Fibroblast of skin of abdomen (primary cell): ENCODE results near the gene RANGAP1.
"Not testable (repeated sequence)": the region's sequence is repeated elsewhere in the genome, so short reads cannot be mapped to it uniquely, and the experiment has no call there.

ENCODE experiments used
- DNase-seq: peaks from one replicate; pipeline ENCODE4 v3.0.0-alpha.2; 2013

The RANGAP1 gene

DNA sequence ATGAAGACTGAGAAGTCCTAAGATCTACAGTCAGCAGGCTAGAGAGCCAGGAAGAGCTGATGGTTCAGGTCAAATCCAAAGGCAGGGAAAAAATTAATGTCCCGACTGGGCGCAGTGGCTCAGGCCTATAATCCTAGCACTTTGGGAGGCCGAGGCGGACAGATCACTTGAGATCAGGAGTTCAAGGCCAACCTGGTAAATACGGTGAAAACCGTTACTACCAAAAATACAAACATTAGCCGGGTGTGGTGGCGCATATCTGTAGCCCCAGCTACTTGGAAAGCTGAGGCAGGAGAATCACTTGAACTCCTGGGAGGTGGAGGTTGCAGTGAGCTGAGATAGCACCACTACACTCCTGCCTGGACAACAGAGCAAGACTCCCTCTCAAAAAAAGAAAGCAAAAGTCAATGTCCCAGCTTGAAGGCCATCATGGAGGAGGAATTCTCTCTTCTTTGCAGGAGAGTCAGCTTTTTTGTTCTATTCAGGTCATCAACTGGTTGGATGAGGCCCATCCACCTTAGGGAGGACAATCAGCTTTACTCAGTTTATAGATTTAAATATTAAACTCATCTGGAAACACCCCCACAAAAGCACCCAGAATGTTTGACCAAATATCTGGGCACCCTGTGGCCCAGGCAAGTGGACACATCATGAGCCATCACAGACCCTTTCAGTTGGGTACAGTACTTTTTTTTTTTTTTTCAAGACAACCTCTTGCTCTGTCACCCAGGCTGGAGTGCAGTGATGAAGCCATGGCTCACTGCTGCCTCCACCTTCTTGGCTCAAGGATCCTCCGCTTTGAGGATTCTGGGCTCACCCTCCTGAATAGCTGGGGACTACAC, 11.1 kb upstream of the RANGAP1 start:
- DNase-seq: no peak

DNA sequence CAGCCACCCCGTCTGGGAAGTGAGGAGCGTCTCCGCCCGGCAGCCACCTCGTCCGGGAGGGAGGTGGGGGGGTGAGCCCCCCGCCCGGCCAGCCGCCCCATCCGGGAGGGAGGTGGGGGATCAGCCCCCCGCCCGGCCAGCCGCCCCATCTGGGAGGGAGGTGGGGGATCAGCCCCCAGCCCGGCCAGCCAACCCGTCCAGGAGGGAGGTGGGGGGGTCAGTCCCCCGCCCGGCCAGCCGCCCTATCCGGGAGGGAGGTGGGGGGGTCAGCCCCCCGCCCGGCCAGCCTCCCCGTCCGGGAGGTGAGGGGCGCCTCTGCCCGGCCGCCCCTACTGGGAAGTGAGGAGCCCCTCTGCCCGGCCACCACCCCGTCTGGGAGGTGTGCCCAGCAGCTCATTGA, 8.8 kb upstream of the RANGAP1 start:
- DNase-seq: not testable (repeated sequence)

DNA sequence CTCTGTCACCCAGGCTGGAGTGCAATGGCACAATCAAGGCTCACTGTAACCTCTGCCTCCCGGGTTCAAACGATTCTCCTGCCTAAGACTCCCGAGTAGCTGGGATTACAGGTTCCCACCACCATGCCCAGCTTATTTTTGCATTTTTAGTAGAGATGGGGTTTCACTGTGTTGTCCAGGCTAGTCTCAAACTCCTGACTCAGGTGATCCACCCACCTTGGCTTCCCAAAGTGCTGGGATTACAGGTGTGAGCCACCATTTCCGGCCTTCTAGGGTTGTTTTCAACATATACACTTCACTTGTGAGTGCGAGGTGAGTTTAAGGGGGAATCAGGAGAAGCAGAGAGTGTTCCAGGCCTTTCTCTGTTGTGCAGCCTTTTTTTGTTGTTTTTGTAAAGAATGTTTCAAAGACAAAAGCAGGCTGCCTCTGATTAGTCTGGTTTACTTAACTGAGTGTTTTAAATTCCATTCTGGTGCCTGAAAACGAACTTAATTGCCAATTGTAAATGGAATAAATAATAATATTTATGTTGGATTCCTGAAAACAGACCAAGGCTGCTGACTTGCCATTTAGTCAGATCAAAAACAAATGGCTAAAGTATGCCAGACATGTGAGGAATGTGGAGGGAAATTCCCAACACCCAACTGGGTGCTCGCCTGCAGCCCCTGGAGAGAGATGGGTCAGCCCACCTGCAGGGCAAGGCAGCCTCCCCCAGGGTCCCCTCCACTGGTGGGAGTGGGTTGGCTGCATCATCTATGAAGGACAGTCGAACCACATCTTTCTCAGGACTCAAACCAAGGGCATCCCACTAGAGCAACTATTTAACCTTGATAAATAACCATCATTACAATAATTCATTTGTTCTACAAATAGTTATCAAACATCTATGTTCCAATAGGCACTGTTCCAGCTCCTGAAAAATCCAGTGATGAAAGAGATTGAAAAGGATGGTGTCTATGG, 4.6 kb upstream of the RANGAP1 start:
- DNase-seq: peak; percentile 93

DNA sequence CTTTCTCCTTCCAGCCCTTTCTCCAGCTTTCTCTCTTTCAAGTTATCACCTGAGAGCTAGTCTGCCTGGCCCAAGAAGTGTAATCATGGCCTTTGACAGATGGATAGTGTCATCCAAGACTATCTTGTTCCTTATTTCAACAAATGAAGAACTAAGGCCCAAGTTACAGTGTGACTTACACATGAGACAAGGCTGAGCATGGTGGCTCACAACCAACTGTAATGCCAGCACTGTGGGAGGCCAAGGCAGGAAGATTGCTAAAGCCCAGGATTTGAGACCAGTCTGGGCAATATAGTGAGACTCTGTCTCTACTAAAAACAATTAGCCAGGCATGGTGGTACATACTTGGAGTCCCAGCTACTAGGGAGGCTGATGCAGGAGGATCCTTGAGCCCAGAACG, 3.7 kb upstream of the RANGAP1 start:
- no peak for DNase-seq

DNA sequence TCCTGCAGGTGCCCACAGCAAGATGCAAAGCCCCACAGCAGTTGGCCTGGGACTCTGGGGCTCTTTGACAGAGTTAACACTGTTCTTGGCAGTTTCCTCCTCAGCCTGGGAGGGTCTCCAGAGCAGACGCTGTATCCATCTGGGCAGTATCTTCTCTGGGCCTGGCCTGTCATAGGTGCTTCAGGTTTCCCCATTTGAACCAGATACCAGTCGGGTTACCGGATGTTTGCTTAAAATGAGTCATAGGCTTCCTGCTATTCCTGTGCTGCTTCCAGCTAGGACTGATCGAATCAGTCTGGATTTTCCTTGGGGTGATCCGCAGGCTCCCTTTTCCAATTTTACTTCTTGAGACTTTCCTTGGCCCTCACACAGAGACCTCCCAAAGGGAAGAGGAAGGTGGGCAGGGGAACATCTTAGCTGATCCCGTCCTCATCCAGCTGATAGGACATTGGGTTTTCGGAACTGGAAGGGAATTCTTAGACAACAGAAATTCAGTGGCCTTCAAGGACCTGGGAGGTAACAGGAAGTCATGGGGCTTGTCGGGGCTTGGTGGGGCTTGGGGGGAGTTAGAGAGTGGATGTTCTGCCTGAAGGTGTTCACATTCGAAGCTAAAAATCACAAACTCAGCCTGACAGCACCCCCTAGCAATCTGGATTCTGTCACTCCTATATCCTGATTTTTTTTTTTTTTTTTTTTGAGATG, 2.4 kb upstream of the RANGAP1 start:
- DNase-seq: peak; percentile 65

DNA sequence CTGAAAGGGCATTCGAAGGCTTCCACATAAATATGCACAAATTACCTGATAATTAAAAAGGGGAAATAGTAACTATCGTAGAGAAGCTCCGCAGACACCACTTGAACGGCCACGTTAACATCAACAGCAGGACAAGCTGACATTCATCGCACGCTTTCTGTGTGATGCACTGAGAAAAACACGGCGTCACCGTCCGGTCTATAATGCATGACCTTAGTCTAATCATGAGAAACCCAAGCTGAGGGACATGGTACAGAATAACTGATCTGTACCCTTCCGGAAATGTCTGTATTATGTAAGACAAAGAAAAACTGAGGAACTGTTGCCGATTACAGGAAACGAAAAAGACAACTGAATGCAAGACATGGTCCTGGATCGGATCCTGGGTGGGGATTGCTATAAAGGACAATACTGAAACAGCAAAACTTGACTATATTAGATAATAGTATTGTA, 678 bp upstream of the RANGAP1 start:
- DNase-seq: peak; percentile 23

DNA sequence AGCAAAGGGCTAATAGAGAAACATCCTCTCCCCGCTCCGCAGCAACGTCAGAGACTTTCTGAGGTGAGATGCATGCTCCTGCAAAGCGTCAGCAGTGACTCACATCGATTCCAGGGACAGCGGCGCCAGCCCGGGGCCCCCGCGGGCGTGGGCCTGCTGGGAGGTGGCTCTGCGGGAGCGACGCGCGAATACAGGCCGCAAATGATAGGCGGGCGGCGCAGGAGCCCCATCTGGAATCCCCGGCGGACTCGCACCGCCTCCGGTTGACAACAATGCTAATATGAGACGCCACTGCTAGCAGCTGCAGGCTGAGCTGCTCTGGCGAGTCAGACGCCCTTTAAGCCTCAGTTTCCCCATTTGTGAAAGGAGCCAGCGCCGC, 557 bp downstream of the RANGAP1 start:
- DNase-seq: peak; percentile 86

DNA sequence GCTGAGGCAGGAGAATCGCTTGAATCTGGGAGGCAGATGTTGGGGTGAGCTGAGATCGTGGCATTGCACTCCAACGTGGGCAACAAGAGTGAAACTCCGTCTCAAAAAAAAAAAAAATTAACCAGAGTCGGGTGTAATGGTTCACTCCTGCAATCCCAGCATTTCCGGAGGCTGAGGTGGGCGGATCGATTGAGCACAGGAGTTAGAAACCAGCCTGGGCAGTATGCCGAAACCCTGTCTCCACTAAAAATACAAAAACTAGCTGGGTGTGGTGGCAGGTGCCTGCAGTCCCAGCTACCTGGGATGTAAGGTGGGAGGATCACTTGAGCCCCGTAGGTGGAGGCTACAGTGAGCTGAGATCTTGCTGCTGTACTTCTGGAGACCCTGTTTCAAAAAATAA, 1.5 kb downstream of the RANGAP1 start:
- DNase-seq: no peak

DNA sequence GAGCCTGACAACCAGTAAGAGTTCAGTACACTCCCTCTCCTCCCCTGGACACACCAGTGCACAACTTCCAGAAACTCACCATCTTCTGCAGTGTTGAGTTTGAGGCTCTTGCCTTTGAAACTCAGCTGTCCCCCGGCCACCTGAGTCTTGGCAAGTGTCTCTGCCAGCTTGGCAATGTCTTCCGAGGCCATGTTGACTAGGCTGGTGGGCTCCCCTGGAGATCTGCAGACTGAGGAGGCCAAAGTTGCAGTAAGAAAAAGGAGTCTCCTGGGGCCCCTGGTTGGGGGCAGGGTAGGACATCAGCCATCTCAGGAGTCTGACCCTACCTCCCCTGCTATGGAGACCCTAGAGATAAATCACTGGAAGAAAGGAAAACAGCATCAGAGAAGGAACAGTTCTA, 5.1 kb downstream of the RANGAP1 start:
- DNase-seq: no peak

DNA sequence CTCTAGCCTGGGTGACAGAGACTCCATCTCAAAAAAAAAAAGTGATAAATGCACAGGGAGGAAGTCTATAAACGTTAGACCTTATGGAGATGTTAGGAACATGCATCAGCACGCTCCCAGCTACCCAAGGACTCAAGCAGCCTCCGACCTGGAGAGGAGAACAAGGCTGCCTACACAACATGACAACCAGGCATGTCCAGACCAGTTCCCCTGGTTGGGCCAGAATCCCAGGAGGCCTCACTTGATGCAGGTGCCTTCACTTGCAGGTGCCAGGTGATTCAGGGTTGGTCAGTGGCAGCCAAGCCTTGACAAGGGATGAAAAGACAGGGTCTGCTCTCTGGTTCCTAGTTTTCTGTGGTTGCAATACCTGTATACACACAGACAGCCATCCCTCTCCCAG, 5.9 kb downstream of the RANGAP1 start:
- no peak for DNase-seq

DNA sequence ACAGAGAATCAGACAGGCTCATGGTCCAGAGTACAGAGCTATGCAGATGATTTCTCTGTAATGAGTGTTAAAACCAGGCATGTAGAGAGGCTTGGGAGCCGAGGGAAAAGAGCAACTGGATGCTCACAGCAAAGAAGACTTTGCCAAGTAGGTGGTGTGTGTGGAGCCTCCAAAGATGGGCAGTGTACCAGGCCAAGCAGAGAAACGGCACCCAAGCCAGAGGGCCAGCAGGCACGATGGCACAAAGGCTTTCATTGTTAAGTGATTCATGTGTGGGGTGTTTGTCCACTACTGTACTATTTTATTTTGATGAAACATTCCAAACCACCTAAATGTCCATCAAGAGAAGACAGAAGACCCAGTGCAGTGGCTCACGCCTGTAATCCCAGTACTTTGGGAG, 11.1 kb downstream of the RANGAP1 start:
- no peak for DNase-seq

DNA sequence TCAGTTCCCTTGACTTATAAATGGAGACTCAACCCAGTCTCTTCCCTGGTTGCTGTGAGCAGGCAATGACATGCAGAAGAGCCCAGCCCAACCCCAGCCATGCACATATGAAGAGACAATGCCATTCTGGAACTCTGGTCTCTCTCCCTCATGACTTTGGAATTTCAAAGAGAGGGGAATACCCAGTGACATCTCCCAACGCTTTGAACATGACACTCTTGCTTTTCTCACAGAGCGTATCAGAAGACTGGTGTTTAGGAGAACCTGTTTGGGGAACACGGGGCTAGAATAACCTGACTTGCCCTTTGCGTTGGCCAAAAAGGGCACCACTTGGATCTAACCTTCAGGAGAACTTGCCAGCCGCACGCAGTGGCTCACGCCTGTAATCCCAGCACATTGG, 12.9 kb downstream of the RANGAP1 start:
- DNase-seq: no peak

DNA sequence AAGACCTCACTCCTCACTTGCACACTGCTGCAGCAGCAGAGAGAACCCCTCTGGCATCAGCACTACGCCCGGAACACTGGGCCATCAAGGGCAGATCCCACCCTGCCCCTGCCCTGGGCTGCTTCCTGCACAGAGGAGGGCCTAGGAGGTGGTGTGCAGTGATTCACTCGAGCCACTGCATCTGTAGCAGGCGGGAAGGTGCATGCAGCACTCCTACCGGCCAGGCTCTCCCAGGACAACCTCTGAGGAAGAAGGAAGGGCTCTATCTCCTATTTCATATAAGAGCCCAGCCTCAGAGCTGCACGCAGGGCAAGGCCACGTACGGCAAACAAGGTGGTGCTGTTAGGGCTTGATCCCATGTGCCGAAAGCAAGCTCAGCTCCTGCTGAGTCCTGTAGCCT, 14.2 kb downstream of the RANGAP1 start:
- DNase-seq: no peak

DNA sequence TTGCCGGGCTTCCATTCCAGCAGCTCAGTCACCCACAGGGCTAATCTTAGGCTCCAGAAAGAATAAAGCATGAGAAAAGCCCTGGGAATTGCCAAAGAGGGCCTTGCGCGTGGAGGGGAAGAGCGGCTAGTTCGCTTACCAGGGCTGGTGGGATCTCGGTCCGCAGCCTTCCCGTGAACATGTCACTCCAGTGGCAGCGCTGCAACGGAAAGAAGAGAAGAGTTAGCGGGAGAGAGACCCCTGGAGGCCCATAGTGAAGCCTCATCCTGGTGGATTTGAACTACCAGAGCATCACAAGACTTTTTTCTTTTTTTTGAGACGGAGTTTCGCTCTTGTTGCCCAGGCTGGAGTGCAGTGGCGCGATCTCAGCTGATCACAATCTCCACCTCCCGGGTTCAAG, 18.0 kb downstream of the RANGAP1 start:
- DNase-seq: no peak

DNA sequence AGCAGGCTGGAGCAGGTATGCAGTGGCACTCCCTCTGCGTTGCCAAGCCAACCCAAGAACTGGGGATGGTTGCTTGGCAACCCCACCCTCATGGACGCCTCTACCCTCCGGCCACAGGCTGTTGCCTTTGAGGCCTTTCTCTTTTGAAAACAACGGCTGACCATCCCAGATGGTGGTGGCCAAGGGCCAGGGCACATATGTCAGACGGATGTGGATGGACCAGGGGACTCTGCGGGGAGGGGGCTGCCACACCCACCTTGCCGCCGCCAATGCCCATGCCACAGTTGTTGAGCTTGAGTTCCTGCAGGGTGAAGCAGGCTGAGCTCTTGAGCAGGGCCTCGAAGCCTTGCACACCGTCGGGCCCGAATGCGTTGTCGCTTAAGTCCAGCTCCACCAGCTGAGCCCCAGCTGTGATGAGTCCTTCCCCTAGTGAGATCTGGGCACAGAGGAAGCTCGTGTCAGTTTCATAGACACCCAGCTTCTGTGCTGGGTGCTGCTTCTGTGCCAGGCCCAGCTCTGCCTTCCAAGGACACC, 21.5 kb downstream of the RANGAP1 start:
- no peak for DNase-seq

DNA sequence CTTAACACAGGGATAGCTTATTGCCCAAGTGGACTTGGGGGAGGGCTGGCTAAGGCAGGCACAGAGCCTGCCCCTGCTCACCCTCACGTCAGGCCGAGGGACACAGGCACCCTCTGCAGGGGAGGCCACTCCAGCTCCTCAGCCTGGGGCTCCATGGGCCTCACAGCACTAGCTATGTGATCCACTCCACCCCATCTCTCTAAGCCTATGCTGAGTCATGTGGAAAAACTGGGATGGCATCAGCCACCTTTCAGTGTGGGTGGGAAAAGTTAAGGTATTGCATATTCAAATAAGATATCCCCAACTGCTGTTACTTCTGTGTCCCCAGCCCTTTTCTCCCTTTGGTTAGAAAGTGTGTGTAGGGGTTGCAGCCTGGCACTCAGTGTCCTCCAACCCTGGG, 22.3 kb downstream of the RANGAP1 start:
- DNase-seq: no peak

DNA sequence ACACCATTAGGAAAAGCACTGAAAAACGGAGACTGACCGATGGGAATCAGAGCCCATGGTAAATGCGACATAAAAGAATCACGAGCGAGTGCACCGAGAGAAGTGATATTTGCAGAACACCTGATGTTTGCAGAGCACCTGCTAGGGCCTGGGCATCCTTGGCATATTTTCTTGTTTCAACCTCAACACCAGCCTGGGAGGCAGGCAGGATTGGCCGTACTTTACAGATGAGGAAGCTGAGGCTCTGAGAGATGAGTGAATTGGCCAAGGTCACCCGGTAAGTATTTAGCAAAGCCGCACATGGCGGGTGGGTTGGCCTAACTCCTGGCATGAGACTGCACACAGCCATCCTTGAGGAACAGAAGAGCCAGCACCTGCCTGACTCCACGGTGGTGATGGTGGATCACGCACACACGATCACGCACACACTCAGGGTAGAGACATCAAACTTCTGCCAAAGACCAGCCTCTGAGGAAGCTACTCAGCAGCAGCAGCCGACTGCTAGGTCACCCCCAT, 23.7 kb downstream of the RANGAP1 start:
- no peak for DNase-seq

DNA sequence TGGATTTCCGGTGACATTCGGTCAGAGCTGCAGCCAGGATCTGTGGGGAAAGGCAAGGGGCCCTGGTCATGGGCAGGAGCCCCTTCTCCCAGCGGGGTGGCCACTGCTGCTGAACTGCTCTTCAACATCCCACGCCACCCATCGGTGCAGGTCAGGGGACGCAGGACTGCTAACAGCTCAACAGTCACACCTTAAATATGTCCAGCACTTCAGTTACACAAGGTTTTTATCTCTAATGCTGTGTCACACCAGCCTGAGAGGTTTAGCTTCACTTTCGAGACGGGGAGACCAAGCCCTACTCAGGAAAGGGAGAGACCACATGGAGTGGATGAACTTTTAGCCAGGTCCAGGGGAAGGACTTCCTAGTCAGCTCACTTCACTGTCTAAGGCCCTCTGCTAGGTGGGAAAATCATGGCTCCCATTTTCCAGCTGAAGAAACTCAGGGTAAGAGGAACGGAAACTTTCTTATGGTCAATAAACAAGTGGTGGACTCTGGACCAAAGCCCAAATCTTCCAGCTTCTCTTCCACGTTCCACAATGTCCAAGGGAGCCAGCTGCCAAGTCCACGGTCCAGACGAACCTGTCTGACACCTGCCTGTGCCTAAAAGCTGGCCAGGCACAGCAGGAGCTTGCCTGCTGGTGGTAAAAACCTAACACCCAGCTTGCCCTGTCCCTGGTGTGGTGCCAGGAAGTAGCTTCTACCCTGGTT, 24.3 kb downstream of the RANGAP1 start:
- no peak for DNase-seq

DNA sequence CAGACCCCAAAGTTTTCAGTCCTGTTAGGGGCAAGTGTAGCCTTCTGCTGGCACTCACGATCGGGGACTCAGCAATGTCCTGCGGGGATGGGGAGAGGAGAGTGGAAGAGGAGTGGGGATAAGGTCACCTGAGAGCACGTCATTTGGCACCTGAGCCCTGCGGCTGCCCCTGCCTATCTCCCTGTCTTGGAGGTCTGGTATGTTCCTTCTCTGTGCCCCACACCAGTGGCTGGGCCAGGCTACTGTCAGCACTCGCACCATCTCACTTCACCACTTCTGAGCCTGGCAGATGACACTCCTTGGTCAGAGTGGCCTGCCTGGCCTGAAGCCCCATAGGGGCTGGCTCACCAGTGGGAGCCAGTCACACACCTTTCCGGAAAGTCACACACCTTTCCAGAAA, 25.1 kb downstream of the RANGAP1 start:
- no peak for DNase-seq

DNA sequence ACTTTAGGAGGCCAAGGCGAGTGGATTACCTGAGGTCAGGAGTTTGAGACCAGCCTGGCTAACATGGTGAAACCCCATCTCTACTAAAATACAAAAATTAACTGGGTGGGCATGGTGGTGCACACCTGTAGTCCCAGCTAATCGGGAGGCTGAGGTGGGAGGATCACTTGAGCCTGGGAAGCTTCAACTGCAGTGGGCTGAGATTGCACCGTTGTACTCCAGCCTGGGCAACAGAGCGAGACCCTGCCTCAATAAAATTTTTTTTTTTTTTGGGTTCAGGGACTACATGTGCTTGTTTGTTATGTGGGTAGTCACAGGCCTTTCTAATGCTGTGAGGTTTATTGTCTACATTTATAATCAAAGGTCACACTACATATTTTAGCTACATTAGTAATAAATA, 26.2 kb downstream of the RANGAP1 start:
- not testable (repeated sequence) for DNase-seq

DNA sequence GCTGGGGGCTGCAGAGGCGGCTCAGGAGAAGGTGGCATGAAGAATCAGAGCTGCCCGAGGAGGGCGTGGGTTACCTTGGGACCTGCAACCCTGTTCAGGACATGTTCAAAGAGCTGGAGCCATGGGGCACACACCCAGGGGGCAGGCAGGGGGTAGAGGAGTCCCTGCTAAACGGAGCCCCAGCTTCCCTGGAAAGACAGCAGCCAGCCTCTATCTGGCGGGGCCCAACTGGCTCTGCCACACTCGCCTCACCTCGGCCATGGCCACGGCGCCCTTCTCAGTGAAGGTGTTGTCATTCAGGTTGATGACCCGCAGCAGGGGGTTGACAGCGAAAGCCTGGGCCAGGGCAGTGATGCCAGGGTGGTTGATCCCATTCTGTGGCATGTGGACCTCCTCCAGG, 28.3 kb downstream of the RANGAP1 start:
- DNase-seq: no peak
